Parathyroid adenoma (tissue), 2 donors: ENCODE measurements around the gene TGFA.

ENCODE experiments used
- H2AFZ ChIP-seq: fragments of 300-600 bp; sonication (generic); one replicate; pipeline ENCODE4 v1.7.0; 2017; ENCODE audit warnings: antibody characterized with exemption, mild to moderate bottlenecking
- H3K27ac ChIP-seq: fragments of 300-600 bp; sonication (generic); one replicate; pipeline ENCODE4 v1.7.0; 2017
- H3K27me3 ChIP-seq: fragments of 300-600 bp; sonication (generic); one replicate; pipeline ENCODE4 v1.7.0; 2017; ENCODE audit warnings: low read length; ENCODE audit not compliant: control insufficient read depth, insufficient read depth
- H3K36me3 ChIP-seq: fragments of 300-600 bp; sonication (generic); one replicate; pipeline ENCODE4 v1.7.0; 2017; ENCODE audit warnings: low read length; ENCODE audit not compliant: control insufficient read depth, insufficient read depth
- H3K4me1 ChIP-seq: fragments of 300-600 bp; sonication (generic); one replicate; pipeline ENCODE4 v1.7.0; 2017; ENCODE audit warnings: control low read depth
- H3K4me2 ChIP-seq: fragments of 300-600 bp; sonication (generic); one replicate; pipeline ENCODE4 v1.7.0; 2017; ENCODE audit warnings: low read length
- H3K4me3 ChIP-seq: fragments of 300-600 bp; sonication (generic); one replicate; pipeline ENCODE4 v1.7.0; 2017; ENCODE audit warnings: low read depth, low read length
- H3K79me2 ChIP-seq: fragments of 300-600 bp; sonication (generic); one replicate; pipeline ENCODE4 v1.7.0; 2017; ENCODE audit warnings: control low read depth
- H3K9ac ChIP-seq: fragments of 300-600 bp; sonication (generic); one replicate; pipeline ENCODE4 v1.7.0; 2017; ENCODE audit warnings: mild to moderate bottlenecking
- H3K9me3 ChIP-seq: fragments of 300-600 bp; sonication (generic); one replicate; pipeline ENCODE4 v1.7.0; 2017; ENCODE audit warnings: low read length; ENCODE audit not compliant: control insufficient read depth
- TF ChIP-seq, protein P1 (sequence below): fragments of 300-600 bp; sonication (generic); IDR thresholded peaks from one replicate; pipeline ENCODE4 v1.7.0; 2017; ENCODE audit warnings: antibody characterized with exemption, mild to moderate bottlenecking
- donor health status: primary hyperparathyroidism.

TGFA gene

DNA sequence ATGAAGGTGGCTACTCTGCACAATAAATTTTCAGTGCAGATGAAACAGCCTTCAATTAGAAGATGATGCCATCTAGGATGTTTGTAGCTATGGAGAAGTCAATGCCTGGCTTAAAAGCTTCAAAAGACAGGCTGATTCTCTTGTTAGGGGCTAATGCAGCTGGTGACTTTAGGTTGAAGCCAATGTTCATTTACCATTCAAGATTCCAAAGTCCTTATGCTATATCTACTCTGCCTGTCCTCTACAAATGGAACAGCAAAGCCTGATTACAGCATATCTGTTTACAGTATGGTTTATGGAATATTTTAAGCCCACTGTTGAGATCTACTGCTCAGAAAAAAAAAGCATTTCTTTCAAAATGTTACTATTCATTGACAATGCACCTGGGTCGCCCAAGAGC is 15.8 kb downstream of the TGFA start:
- no peak overlapping the region for H2AFZ ChIP-seq
- no peak overlapping the region for H3K9ac ChIP-seq
- H3K9me3 ChIP-seq = no peaks in the 10 kb centered on the region
- TF ChIP-seq, protein P1, sequence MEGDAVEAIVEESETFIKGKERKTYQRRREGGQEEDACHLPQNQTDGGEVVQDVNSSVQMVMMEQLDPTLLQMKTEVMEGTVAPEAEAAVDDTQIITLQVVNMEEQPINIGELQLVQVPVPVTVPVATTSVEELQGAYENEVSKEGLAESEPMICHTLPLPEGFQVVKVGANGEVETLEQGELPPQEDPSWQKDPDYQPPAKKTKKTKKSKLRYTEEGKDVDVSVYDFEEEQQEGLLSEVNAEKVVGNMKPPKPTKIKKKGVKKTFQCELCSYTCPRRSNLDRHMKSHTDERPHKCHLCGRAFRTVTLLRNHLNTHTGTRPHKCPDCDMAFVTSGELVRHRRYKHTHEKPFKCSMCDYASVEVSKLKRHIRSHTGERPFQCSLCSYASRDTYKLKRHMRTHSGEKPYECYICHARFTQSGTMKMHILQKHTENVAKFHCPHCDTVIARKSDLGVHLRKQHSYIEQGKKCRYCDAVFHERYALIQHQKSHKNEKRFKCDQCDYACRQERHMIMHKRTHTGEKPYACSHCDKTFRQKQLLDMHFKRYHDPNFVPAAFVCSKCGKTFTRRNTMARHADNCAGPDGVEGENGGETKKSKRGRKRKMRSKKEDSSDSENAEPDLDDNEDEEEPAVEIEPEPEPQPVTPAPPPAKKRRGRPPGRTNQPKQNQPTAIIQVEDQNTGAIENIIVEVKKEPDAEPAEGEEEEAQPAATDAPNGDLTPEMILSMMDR = no peak
- no peaks in the 10 kb centered on the region for H3K4me1 ChIP-seq
- H3K27ac ChIP-seq = no peak overlapping the region
- no peaks in the 10 kb centered on the region for H3K27me3 ChIP-seq
- H3K36me3 ChIP-seq = no peaks in the 10 kb centered on the region
- no peak overlapping the region for H3K4me2 ChIP-seq
- H3K79me2 ChIP-seq = peaks cover 2% of the 10 kb centered on the region
- H3K4me3 ChIP-seq = no peak overlapping the region

DNA sequence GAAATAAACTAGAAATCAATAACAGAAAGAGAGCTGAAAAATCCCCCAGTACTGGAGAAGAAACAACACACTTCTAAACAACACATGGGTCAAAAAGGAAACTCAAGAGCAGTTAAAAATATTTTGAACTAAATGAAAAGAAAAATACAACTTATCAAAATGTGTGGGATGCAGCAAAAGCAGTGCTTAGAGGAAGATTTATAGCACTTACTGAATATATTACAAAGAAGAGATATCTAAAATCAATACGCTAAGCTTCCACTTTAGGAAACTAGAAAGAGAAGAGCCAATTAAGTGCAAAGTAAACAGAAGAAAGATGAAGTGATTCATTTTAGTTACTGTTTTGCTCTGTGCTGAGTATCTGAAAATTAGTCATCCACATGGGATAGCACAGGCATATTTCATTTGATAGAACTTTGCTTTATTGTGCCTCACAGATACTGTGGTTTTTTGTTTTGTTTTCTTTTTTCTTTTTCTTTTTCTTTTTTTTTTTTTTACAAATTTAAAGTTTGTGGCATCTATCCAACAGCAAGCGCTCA is 17.0 kb downstream of the TGFA start:
- Histone ChIP-seq H3K4me3 (no peak overlapping the region), H3K9me3 (no peaks in the 10 kb centered on the region), H3K4me1 (no peaks in the 10 kb centered on the region), H2AFZ (no peak overlapping the region), H3K79me2 (peaks cover 2% of the 10 kb centered on the region), H3K27me3 (no peaks in the 10 kb centered on the region), H3K27ac (no peak overlapping the region), H3K36me3 (no peaks in the 10 kb centered on the region), H3K4me2 (no peak overlapping the region), H3K9ac (no peak overlapping the region)
- TF ChIP-seq, protein P1 = no peak

DNA sequence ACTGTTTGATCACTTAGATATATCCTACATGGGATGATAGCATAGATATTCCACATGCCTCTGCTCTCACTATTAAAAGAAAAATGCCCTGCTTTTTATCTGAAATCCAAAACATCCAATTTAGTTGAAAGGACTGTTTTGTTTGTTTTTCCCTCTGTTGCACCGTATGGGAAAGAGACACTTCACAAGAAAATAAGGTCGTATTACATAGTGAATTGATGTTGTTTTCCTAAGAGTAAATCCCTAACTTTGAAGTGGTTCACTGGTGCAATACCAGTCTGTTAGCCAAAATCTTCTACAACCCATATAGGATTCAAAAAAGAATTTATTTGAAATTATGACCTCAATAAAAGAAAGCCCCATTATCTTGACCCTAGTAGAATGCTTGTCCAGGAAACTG is 18.1 kb downstream of the TGFA start:
- Histone ChIP-seq H3K79me2 (peaks cover 2% of the 10 kb centered on the region), H3K36me3 (no peaks in the 10 kb centered on the region), H2AFZ (no peak overlapping the region), H3K27me3 (no peaks in the 10 kb centered on the region), H3K9me3 (no peaks in the 10 kb centered on the region), H3K4me3 (no peak overlapping the region), H3K4me1 (no peaks in the 10 kb centered on the region), H3K9ac (no peak overlapping the region), H3K27ac (no peak overlapping the region), H3K4me2 (no peak overlapping the region)
- TF ChIP-seq, protein P1 = no peak

DNA sequence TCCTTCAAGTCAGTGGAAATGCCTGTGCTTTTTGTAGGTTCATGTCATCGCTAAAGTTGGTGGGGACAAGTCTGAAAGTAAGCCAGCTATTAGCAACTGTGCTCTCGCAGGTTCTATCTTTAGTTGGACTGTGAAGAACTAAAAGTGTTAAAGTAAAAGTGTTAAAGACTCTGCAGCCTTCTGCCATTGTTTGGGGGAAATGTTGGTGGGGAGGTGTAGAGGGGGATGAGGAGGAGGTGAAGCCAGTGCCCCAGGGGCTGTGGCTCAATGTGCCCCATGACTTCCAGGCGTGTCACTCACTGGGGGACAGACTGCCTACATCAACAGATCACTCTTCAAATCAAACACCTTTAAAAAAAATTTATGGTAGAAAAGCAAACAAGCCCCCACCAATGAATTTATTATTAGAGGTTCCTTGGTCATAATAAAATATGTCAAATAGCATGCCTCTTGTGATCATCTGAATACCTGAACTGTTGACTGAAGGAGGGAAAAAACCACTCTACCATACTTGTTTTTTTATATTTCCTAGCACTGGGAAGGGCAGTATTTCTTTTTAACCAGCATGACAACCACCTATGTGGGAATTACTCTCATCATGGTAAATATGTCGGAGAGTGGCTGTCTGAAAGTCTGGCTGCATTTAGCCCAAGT is 19.3 kb downstream of the TGFA start:
- Histone ChIP-seq H3K4me1 (no peaks in the 10 kb centered on the region), H3K36me3 (no peaks in the 10 kb centered on the region), H3K4me2 (no peak overlapping the region), H3K9me3 (no peaks in the 10 kb centered on the region), H3K4me3 (no peak overlapping the region), H3K27ac (no peak overlapping the region), H2AFZ (no peak overlapping the region), H3K9ac (no peak overlapping the region), H3K79me2 (peaks cover 2% of the 10 kb centered on the region), H3K27me3 (no peaks in the 10 kb centered on the region)
- TF ChIP-seq, protein P1 = no peak
